Adipocyte (in vitro differentiated cells): ENCODE measurements around the gene HOXB9.

Experiments
- DNase-seq: peaks from one replicate; pipeline ENCODE4 v3.0.0-alpha.2; 2015; ENCODE audit warnings: low read depth
- H3K27me3 ChIP-seq: replicated peaks from 2 replicates; pipeline ENCODE4 v1.7.0; 2013; ENCODE audit warnings: mild to moderate bottlenecking, low read length, moderate library complexity; ENCODE audit not compliant: control insufficient read depth, insufficient read depth
- H3K36me3 ChIP-seq: 2 replicates; pipeline ENCODE4 v1.7.0; 2013; ENCODE audit warnings: low read length, mild to moderate bottlenecking, moderate library complexity; ENCODE audit not compliant: control insufficient read depth, insufficient read depth, severe bottlenecking
- H3K4me1 ChIP-seq: 2 replicates; pipeline ENCODE4 v1.7.0; 2013; ENCODE audit warnings: mild to moderate bottlenecking, low read length, moderate library complexity; ENCODE audit not compliant: control insufficient read depth, insufficient read depth
- H3K4me3 ChIP-seq: 2 replicates; pipeline ENCODE4 v1.7.0; 2013; ENCODE audit warnings: mild to moderate bottlenecking, low read length, moderate library complexity
- H3K9ac ChIP-seq: 2 replicates; pipeline ENCODE4 v1.7.0; 2013; ENCODE audit warnings: mild to moderate bottlenecking, low read length, moderate library complexity
- H3K9me3 ChIP-seq: 2 replicates; pipeline ENCODE4 v1.7.0; 2013; ENCODE audit warnings: mild to moderate bottlenecking, low read length, moderate library complexity; ENCODE audit not compliant: control insufficient read depth

The HOXB9 gene

GRCh38 chr17:48596000-48596734 is 30.0 kb downstream of the HOXB9 start:
- H3K9me3 ChIP-seq, result no peaks in the 10 kb centered on the region
- peaks cover 38% of the 10 kb centered on the region for H3K4me1 ChIP-seq
- peak overlapping the region; percentile 89 for H3K4me3 ChIP-seq
- DNase-seq, result no peak
- H3K27me3 ChIP-seq, result no peaks in the 10 kb centered on the region
- H3K36me3 ChIP-seq, result peaks cover 18% of the 10 kb centered on the region
- peak overlapping the region; percentile 96 for H3K9ac ChIP-seq

- peak overlapping the region; percentile 75 for H3K9ac ChIP-seq
- H3K9me3 ChIP-seq, result no peaks in the 10 kb centered on the region
- peaks cover 35% of the 10 kb centered on the region for H3K4me1 ChIP-seq
- H3K27me3 ChIP-seq, result no peaks in the 10 kb centered on the region
- DNase-seq, result no peak
- H3K4me3 ChIP-seq, result peak overlapping the region; percentile 89
- peaks cover 20% of the 10 kb centered on the region for H3K36me3 ChIP-seq
Observed at GRCh38 chr17:48595278-48595999, 30.7 kb downstream of the HOXB9 start.

GRCh38 chr17:48594538-48595277 is 31.4 kb downstream of the HOXB9 start:
- DNase-seq, result no peak

GRCh38 chr17:48593840-48594537 is 32.2 kb downstream of the HOXB9 start:
- H3K9ac ChIP-seq, result peak overlapping the region; percentile 75
- peaks cover 32% of the 10 kb centered on the region for H3K4me1 ChIP-seq
- peak; percentile 71 for DNase-seq
- H3K9me3 ChIP-seq, result no peaks in the 10 kb centered on the region
- peak overlapping the region; percentile 52 for H3K4me3 ChIP-seq
- H3K27me3 ChIP-seq, result no peaks in the 10 kb centered on the region
- H3K36me3 ChIP-seq, result peaks cover 22% of the 10 kb centered on the region

More at GRCh38 chr17:48594538-48595277, 31.4 kb downstream of the HOXB9 start:
- Histone ChIP-seq H3K36me3 (peaks cover 22% of the 10 kb centered on the region), H3K4me3 (peak overlapping the region; percentile 52), H3K9ac (peak overlapping the region; percentile 75), H3K4me1 (peaks cover 35% of the 10 kb centered on the region), H3K9me3 (no peaks in the 10 kb centered on the region), H3K27me3 (no peaks in the 10 kb centered on the region)

- Histone ChIP-seq H3K27me3 (no peaks in the 10 kb centered on the region), H3K36me3 (peaks cover 22% of the 10 kb centered on the region), H3K9ac (peak within 1 kb of the TSS; percentile 86), H3K4me3 (peak within 1 kb of the TSS; percentile 78), H3K9me3 (no peaks in the 10 kb centered on the region), H3K4me1 (peaks cover 28% of the 10 kb centered on the region)
- no peak for DNase-seq
Observed at GRCh38 chr17:48593126-48593829, 32.9 kb downstream of the HOXB9 start, which contains the start of gene HOXB5. Gene HOXB5, minus strand, starts transcription at chr17:48593779. Its CDS starts 97 bp downstream, at chr17:48593682.

- H3K9ac ChIP-seq, result peak overlapping the region; percentile 86
- H3K36me3 ChIP-seq, result peaks cover 22% of the 10 kb centered on the region
- peaks cover 34% of the 10 kb centered on the region for H3K4me1 ChIP-seq
- H3K27me3 ChIP-seq, result no peaks in the 10 kb centered on the region
- H3K4me3 ChIP-seq, result peak overlapping the region; percentile 78
- no peak for DNase-seq
- no peaks in the 10 kb centered on the region for H3K9me3 ChIP-seq
Observed at GRCh38 chr17:48592577-48592976, 33.6 kb downstream of the HOXB9 start.

- H3K9ac ChIP-seq, result peak overlapping the region; percentile 86
- DNase-seq, result no peak
- peak overlapping the region; percentile 9 for H3K4me3 ChIP-seq
- no peaks in the 10 kb centered on the region for H3K9me3 ChIP-seq
- H3K36me3 ChIP-seq, result peaks cover 22% of the 10 kb centered on the region
- no peaks in the 10 kb centered on the region for H3K27me3 ChIP-seq
- peaks cover 37% of the 10 kb centered on the region for H3K4me1 ChIP-seq
Observed at GRCh38 chr17:48592057-48592514, 34.1 kb downstream of the HOXB9 start.

GRCh38 chr17:48591255-48592056 is 34.7 kb downstream of the HOXB9 start:
- H3K9ac ChIP-seq, result peak overlapping the region; percentile 37
- peaks cover 22% of the 10 kb centered on the region for H3K36me3 ChIP-seq
- no peaks in the 10 kb centered on the region for H3K27me3 ChIP-seq
- H3K4me1 ChIP-seq, result peaks cover 37% of the 10 kb centered on the region
- no peaks in the 10 kb centered on the region for H3K9me3 ChIP-seq
- no peak overlapping the region for H3K4me3 ChIP-seq
- no peak for DNase-seq

- Histone ChIP-seq H3K9me3 (no peaks in the 10 kb centered on the region), H3K36me3 (peaks cover 14% of the 10 kb centered on the region), H3K4me1 (peaks cover 38% of the 10 kb centered on the region), H3K4me3 (no peak overlapping the region), H3K27me3 (no peaks in the 10 kb centered on the region), H3K9ac (peak overlapping the region; percentile 63)
- no peak for DNase-seq
Observed at GRCh38 chr17:48590607-48591161, 35.5 kb downstream of the HOXB9 start.
